Adrenal gland (tissue), 12 donors: ENCODE measurements around the gene MAP3K8. TPM values are rescaled to one million over a fixed set of nuclear protein-coding genes. Genes with fewer than 3 reads are reported as not detected.

Experiments used
- DNase-seq, 7 donors: peaks; one replicate each; pipeline ENCODE4 v3.0.0-alpha.2; 2019 to 2020
- H3K27ac ChIP-seq, 5 donors: fragments of 200-600 bp; sonication (generic) in 4 of 5; 1 replicate in 3 of 5; 2 replicates in 2 of 5; pipeline versions ENCODE4 v1.5.1 to v1.8.0; 2016 to 2020; ENCODE audit warnings: mild to moderate bottlenecking in 1 of 5
- H3K27me3 ChIP-seq: fragments of 200-600 bp; 2 replicates; pipeline ENCODE4 v1.8.0; 2021
- H3K36me3 ChIP-seq, 2 donors: fragments of 200-600 bp; replicated peaks in 1 of 2; 1 replicate in 1 of 2; 2 replicates in 1 of 2; pipeline versions ENCODE4 v1.5.1 to v1.8.0; 2018 to 2022
- H3K4me1 ChIP-seq, 2 donors: fragments of 200-600 bp; replicated peaks in 1 of 2; 1 replicate in 1 of 2; 2 replicates in 1 of 2; pipeline versions ENCODE4 v1.5.1 to v1.8.0; 2018 to 2021
- H3K4me3 ChIP-seq, 4 donors: fragments of 200-600 bp; sonication (generic) in 3 of 4; one replicate each; pipeline ENCODE4 v1.5.1; 2016 to 2018
- H3K9me3 ChIP-seq, 3 donors: fragments of 200-600 bp; sonication (generic) in 1 of 3; replicated peaks in 1 of 3; 1 replicate in 2 of 3; 2 replicates in 1 of 3; pipeline versions ENCODE4 v1.5.1 to v1.8.0; 2016 to 2021
- CTCF ChIP-seq, 6 experiments: fragments of 450-650 bp in 4 of 6; fragments of 200-600 bp in 2 of 6; sonication (generic) in 1 of 6; IDR thresholded peaks; 1 replicate in 5 of 6; 2 replicates in 1 of 6; pipeline versions ENCODE4 v1.5.1 to v1.8.0; 2016 to 2021; ENCODE audit warnings: antibody characterized with exemption in 6 of 6, mild to moderate bottlenecking in 2 of 6, moderate library complexity in 1 of 6
- POLR2A ChIP-seq, 2 donors: fragments of 450-650 bp; IDR thresholded peaks; one replicate each; pipeline ENCODE4 v1.6.1; 2017; ENCODE audit warnings: antibody characterized with exemption in 2 of 2, mild to moderate bottlenecking in 2 of 2, moderate library complexity in 1 of 2
- WGBS, 4 donors: extraction: QIAGEN DNeasy Blood & Tissue Kit in 2 of 4; methylation state at CpG; one replicate each; pipeline versions ENCODE4 v1.1.5 to v1.1.7; 2013 to 2017; 5-methylcytosine and 5-hydroxymethylcytosine counted together
- intact Hi-C, 2 donors: fragments of 100-400 bp; cut with DNase I; formaldehyde crosslinking; loops; one replicate each; pipeline versions ENCODE4 v1.14.1 to v1.15.0; 2022 to 2023
- polyA plus RNA-seq, 3 donors: library from polyadenylated mRNA; stranded (reverse); fragments of 200-250 nt in 2 of 3; fragments of 350-450 nt in 1 of 3; fragmentation: Illumina TruSeq in 1 of 3; extraction: RNeasy Lipid Tissue Mini Kit (QIAGEN cat#74804) in 1 of 3; gene quantifications; one replicate each; pipeline ENCODE4 v1.2.3, GENCODE V29; 2013 to 2014
- total RNA-seq, 9 donors: library from RNA; depleted of rRNA in 4 of 9; stranded (reverse); fragments of >200 nt in 4 of 9; fragments of 120-200 nt in 1 of 9; fragmentation: NEBNext Ultra II Directional in 1 of 9; extraction: Animal tissue kit (Norgen Biotek cat#: 25700) in 1 of 9; gene quantifications; one replicate each; pipeline versions ENCODE4 v1.1.0 to v1.2.4, GENCODE V29; 2013 to 2023
- donor health status: healthy with polysubstance abuse.
- donor health status: Bipolar disorder and iron deficiency.
- donor health status: DM: yes; HTN: yes; CAD: no.
- donor health status: DM: no; HTN: no; CAD: no.
- donor health status: DM: no; HTN: no; CAD: no.
- donor health status: DM: yes; HTN: yes; CAD: no.

MAP3K8 gene
- total and polyA plus RNA-seq, 12 donors, result 2.0 to 58.0 (median 20.1) TPM

- TF ChIP-seq POLR2A (IDR thresholded peaks at IDR 0.05), result no peak
- no peak for TF ChIP-seq CTCF (IDR thresholded peaks at IDR 0.05)
- no peak for DNase-seq
- Histone ChIP-seq H3K4me3 (no peak overlapping the region), H3K27me3 (no peaks in the 10 kb centered on the region), H3K36me3 (no peaks in the 10 kb centered on the region), H3K4me1 (peaks cover 0 to 7% of the 10 kb centered on the region in 2 donors), H3K27ac (no peak overlapping the region), H3K9me3 (no peaks in the 10 kb centered on the region)
- intact Hi-C loops, result no loop called here
- 39 to 73% (median 57%) methylated on average over 2 to 4 of the region's 4 CpGs for WGBS, 4 donors
Measured at GRCh38 chr10:30398788-30399187, 35.2 kb upstream of the MAP3K8 start.

- no peak for TF ChIP-seq CTCF (IDR thresholded peaks at IDR 0.05)
- intact Hi-C loops, result no loop called here
- no peaks in the 10 kb centered on the region for H3K4me1 ChIP-seq
- H3K9me3 ChIP-seq, result no peaks in the 10 kb centered on the region
- WGBS, 4 donors, result 91 to 96% (median 95%) methylated on average over 16 to 18 of the region's 18 CpGs
- H3K4me3 ChIP-seq, result no peak overlapping the region
- H3K27ac ChIP-seq, result no peak overlapping the region
- H3K27me3 ChIP-seq, result no peaks in the 10 kb centered on the region
- no peak for DNase-seq
- no peaks in the 10 kb centered on the region for H3K36me3 ChIP-seq
Measured at GRCh38 chr10:30403494-30403893, 30.5 kb upstream of the MAP3K8 start.

- WGBS, 4 donors, result 89% methylated on average over 5 of the region's 5 CpGs
- DNase-seq, result no peak
- TF ChIP-seq POLR2A (IDR thresholded peaks at IDR 0.05) (no peak), CTCF (IDR thresholded peaks at IDR 0.05) (no peak)
- Histone ChIP-seq H3K9me3 (no peaks in the 10 kb centered on the region), H3K36me3 (no peaks in the 10 kb centered on the region), H3K4me1 (no peaks in the 10 kb centered on the region), H3K27ac (no peak overlapping the region), H3K4me3 (no peak overlapping the region), H3K27me3 (no peaks in the 10 kb centered on the region)
- intact Hi-C loops, result no loop called here
Measured at GRCh38 chr10:30404540-30404939, 29.4 kb upstream of the MAP3K8 start.

- Histone ChIP-seq H3K36me3 (no peaks in the 10 kb centered on the region), H3K9me3 (no peaks in the 10 kb centered on the region), H3K4me3 (no peak overlapping the region), H3K4me1 (no peaks in the 10 kb centered on the region), H3K27me3 (no peaks in the 10 kb centered on the region), H3K27ac (no peak overlapping the region)
- intact Hi-C loops, result loop anchor here (5.0 to 10.0 kb wide), 2 partner anchors 121 to 124 kb away; no protein-coding TSS in a partner anchor
- no peak for TF ChIP-seq CTCF (IDR thresholded peaks at IDR 0.05)
- no peak for TF ChIP-seq POLR2A (IDR thresholded peaks at IDR 0.05)
- no peak for DNase-seq
- 94 to 100% (median 100%) methylated on average over 1 of the region's 1 CpG for WGBS, 4 donors
Measured at GRCh38 chr10:30411263-30411662, 22.7 kb upstream of the MAP3K8 start.
